Lower leg skin (tissue), 4 donors: ENCODE results near the gene COPA. TPM values are rescaled to one million over a fixed set of nuclear protein-coding genes. Genes with fewer than 3 reads are reported as not detected.

Source experiments
- DNase-seq, 2 donors: peaks; one replicate each; pipeline ENCODE4 v3.0.0-alpha.2; 2019; ENCODE audit warnings: low spot score in 2 of 2
- H3K4me3 ChIP-seq: fragments of 200-600 bp; sonication (generic); 2 replicates; pipeline ENCODE4 v1.5.1; 2017; ENCODE audit warnings: mild to moderate bottlenecking, low read depth; ENCODE audit not compliant: poor library complexity, severe bottlenecking
- CTCF ChIP-seq, 3 donors: fragments of 450-650 bp; IDR thresholded peaks; one replicate each; pipeline ENCODE4 v1.5.1; 2016; ENCODE audit warnings: antibody characterized with exemption in 3 of 3, mild to moderate bottlenecking in 3 of 3, moderate library complexity in 2 of 3
- POLR2A ChIP-seq, 2 donors: fragments of 450-650 bp; IDR thresholded peaks; one replicate each; pipeline ENCODE4 v1.6.1; 2016 to 2017; ENCODE audit warnings: antibody characterized with exemption in 2 of 2, mild to moderate bottlenecking in 1 of 2, moderate library complexity in 1 of 2
- WGBS, 2 donors: methylation state at CpG; one replicate each; pipeline ENCODE4 v1.1.5; 2018; 5-methylcytosine and 5-hydroxymethylcytosine counted together
- intact Hi-C: fragments of 100-400 bp; cut with DNase I; formaldehyde crosslinking; loops from one replicate; pipeline ENCODE4 v1.15.0; 2023; ENCODE audit warnings: low total_unique reads
- total RNA-seq, 4 donors: library from RNA; depleted of rRNA; stranded (reverse); fragments of >200 nt; gene quantifications; one replicate each; pipeline ENCODE4 v1.1.0, GENCODE V29; 2016

Gene COPA
- total RNA-seq, 4 donors from 2014 or later: 72.3 to 93.6 (median 80.2) TPM

DNA sequence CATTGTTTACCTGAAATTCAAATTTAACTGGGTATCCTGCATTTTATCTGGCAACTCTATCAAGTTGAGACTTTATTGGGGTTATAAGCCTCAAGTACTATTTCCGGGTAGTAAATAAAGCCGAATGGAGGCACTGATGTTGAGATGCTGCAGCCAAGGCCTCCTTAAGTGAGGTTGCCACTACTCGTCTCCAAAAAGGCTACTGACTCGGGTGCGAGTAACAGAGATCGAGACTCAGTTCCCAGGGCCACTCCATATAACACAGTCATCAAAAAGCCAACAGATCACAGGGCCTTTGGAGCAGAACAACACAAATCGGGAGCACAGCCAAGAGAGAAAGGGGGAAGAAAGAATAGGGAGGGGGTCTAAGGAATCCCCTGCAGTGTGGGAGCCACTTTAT lies 524 bp downstream of the COPA start:
- H3K4me3 ChIP-seq: peak overlapping the region; percentile 95
- intact Hi-C loops: no loop called here
- 0 to 1% methylated on average over 7 of the region's 7 CpGs for WGBS, 2 donors
- no peak for TF ChIP-seq CTCF (IDR thresholded peaks at IDR 0.05)
- no peak for TF ChIP-seq POLR2A (IDR thresholded peaks at IDR 0.05)
- DNase-seq: no peak

GRCh38 chr1:160340866-160341265 lies 2.2 kb downstream of the COPA start:
- 52 to 65% methylated on average over 2 of the region's 2 CpGs for WGBS, 2 donors
- no peak for DNase-seq
- no peak for TF ChIP-seq POLR2A (IDR thresholded peaks at IDR 0.05)
- TF ChIP-seq CTCF (IDR thresholded peaks at IDR 0.05): no peak
- intact Hi-C loops: no loop called here
- no peak overlapping the region for H3K4me3 ChIP-seq

DNA sequence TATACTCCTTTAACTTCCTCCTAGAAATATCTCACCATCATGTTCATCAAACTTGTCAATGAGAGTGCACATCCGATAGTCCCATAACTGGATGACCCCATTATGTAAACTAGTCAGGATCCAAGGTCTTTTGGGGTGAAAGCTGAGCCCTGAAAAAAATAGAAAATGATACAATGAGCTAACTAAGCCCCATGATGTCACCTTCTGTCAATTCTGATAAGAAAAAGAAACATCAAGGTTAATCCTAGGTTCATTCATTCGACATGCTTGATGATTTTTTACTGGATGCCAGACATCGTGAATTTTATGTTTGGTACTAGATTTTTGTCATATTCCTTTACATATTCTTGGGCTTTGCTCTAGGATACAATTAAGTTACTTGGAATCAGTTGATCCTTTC lies 2.9 kb downstream of the COPA start:
- intact Hi-C loops: no loop called here
- 75 to 78% methylated on average over 3 of the region's 3 CpGs for WGBS, 2 donors
- no peak for TF ChIP-seq POLR2A (IDR thresholded peaks at IDR 0.05)
- H3K4me3 ChIP-seq: no peak overlapping the region
- DNase-seq: no peak

DNA sequence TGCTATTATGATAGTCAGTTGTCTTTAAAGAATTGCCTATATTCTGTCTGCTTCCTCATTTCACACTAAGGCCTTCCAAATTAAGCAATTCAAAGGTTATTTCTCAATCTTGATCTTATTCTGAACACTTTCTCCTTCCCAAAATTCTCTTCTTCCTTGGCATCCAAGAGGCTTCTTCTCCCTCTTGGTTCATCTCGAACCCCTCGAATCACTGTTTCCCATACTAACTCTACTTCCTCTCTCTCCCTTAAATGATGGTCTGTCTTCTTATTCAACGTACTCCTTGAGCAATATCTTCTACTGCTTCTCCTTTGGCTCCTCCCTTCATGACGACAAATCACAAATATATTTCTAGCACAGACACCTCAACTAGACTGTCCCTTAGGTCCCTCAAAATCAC lies 4.5 kb downstream of the COPA start:
- 77 to 79% methylated on average over 4 of the region's 4 CpGs for WGBS, 2 donors
- H3K4me3 ChIP-seq: no peak overlapping the region
- DNase-seq: no peak
- no peak for TF ChIP-seq CTCF (IDR thresholded peaks at IDR 0.05)
- no peak for TF ChIP-seq POLR2A (IDR thresholded peaks at IDR 0.05)
- intact Hi-C loops: no loop called here

DNA sequence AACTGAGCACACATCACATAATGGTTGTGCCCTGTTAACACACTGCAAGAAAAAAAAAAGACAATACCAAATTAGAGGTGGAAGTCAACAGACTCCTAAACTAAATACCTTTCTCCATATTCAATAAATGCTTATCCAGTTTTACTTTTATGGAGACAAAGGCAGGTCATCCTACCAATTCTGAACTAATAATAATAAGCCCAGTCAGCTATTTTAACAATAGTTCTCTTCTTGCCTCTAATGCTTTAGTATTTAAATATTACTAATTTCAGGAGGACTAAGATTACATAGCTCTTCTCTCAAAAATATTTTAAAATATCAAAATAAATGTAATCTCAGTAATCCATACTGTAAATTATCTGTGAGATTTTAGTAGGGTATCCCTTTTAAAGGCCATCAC lies 10.5 kb downstream of the COPA start:
- no peak for DNase-seq
- intact Hi-C loops: no loop called here
- no peak overlapping the region for H3K4me3 ChIP-seq
- TF ChIP-seq POLR2A (IDR thresholded peaks at IDR 0.05): no peak

- no peak for DNase-seq
- intact Hi-C loops: no loop called here
- TF ChIP-seq CTCF (IDR thresholded peaks at IDR 0.05): no peak
- TF ChIP-seq POLR2A (IDR thresholded peaks at IDR 0.05): no peak
- no peak overlapping the region for H3K4me3 ChIP-seq
Measured at GRCh38 chr1:160330119-160330518, 12.9 kb downstream of the COPA start.

GRCh38 chr1:160328184-160328583 lies 14.9 kb downstream of the COPA start:
- TF ChIP-seq CTCF (IDR thresholded peaks at IDR 0.05) (no peak), POLR2A (IDR thresholded peaks at IDR 0.05) (no peak)
- WGBS, 2 donors: 81 to 85% methylated on average over 8 of the region's 8 CpGs
- intact Hi-C loops: no loop called here
- H3K4me3 ChIP-seq: no peak overlapping the region
- DNase-seq: no peak
